Inferior parietal cortex (tissue), 1 donor: ENCODE results near the gene JHY.
"Not testable (repeated sequence)": the region's sequence is repeated elsewhere in the genome, so short reads cannot be mapped to it uniquely, and the experiment has no call there.

Experiments
- DNase-seq: peaks from one replicate; pipeline ENCODE4 v3.0.0-alpha.2; 2016; ENCODE audit errors: extremely low spot score

The JHY gene

GRCh38 chr11:122882189-122882856 is at the start of gene JHY:
JHY (plus strand) TSS chr11:122882759; CDS start chr11:122885850, 3,091 bp downstream.
- no peak for DNase-seq

GRCh38 chr11:122833846-122834464 is 48.6 kb upstream of the JHY start:
- DNase-seq: no peak

GRCh38 chr11:122836916-122837315 is 45.6 kb upstream of the JHY start:
- DNase-seq: no peak

GRCh38 chr11:122837528-122838346 is 44.8 kb upstream of the JHY start:
- no peak for DNase-seq

DNA sequence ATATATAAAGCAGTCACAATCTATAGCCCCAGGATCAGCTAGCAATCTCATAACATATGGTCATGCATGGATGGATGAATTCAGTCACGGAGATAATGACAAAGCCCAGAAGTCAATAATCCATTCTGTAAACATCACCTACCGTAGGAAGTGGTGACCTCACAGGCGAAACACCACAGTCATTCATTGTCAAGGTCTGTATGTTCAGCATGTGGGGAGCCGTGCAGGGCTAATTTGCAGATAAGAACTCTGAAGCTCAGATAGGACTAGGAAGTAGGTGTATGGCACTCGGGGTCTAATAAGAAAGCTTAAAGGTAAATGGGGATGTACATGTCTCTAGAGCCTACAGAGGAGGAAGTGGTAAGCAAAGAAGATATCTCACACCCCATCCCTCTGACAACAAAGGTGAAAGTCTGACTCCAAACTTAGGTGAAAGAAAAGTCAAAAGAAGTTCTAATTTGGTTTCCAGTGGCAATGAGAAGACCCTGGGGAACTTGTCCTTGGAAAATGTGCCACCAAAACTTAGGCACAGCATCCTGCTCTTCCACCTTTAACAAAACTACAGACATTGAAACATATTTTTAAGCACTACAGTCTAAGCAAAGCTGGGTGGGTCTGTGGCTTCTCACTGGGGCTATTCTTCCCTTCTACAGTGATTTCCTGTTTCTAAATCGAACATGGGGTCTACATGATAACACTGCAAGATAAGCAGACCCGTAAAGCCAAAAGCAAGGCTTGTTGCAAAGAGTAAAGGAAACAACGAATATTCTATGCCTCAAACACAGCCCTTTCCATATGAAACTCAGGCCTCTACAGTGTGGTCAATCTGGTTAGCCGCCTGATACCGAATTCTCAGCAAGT is 39.0 kb upstream of the JHY start:
- DNase-seq: no peak

DNA sequence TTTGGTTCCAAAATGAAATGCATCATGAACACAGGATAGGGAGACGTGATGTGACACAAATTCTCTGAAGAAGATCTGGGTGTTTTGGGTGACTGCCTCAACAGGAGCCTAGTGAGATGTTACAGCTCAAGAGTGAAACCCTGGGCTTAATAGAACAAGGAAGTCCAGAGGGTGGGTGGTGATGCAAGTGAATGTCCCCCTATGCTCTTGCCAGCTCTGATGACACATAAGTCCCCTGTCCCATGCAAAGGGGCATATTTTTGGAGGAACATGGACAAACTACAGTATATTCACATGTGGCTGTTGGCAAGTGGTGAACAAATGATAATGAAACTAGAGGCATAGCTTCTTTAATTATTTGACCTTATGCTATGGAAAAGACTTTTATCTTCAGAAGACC is 35.1 kb upstream of the JHY start:
- no peak for DNase-seq

GRCh38 chr11:122848186-122848585 is 34.4 kb upstream of the JHY start:
- DNase-seq: no peak

- DNase-seq: no peak
These were observed 32.4 kb upstream of the JHY start for GRCh38 chr11:122850076-122850631.

GRCh38 chr11:122851366-122851966 is 31.1 kb upstream of the JHY start:
- DNase-seq: no peak

- peak; percentile 38 for DNase-seq
These were observed 30.3 kb upstream of the JHY start for GRCh38 chr11:122852074-122852795.

- DNase-seq: no peak
These were observed 29.8 kb upstream of the JHY start for GRCh38 chr11:122852796-122853160.

DNA sequence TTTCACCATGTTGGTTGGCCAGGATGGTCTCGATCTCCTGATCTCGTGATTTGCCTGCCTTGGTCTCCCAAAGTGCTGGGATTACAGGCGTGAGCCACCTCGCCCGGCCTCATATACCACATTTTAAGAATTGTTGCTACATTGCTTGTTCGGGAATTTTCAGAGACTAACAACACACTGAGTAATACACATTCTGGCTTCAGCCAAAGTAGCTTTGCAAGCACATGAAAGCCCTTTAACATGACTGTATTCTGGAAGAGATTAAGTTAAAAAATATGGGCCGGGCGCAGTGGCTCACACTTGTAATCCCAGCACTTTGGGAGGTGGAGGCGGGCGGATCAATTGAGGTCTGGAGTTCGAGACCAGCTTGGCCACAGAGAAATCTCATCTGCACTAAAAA is 29.3 kb upstream of the JHY start:
- DNase-seq: no peak

- peak; percentile 92 for DNase-seq
These were observed 28.6 kb upstream of the JHY start for GRCh38 chr11:122853971-122854446.

- DNase-seq: no peak
These were observed 20.9 kb upstream of the JHY start for GRCh38 chr11:122861631-122862030.

GRCh38 chr11:122862091-122862490 is 20.5 kb upstream of the JHY start:
- DNase-seq: no peak

DNA sequence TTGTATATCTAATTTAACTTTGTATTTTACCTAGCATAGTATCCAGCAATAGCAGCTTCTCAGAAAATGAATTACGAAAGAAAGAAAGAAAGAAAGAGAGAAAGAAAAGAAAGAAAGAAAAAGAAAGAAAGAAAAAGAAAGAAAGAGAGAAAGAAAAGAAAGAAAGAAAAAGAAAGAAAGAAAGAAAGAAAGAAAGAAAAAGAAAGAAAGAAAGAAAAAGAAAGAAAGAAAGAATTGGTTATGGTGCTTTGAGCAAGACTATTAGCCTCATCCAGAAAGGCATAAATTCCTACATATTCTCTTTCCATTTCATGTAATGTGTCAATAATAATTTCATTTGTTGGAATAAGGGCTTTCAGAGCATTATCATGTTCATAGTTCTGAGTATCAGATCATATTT is 19.4 kb upstream of the JHY start:
- DNase-seq: not testable (repeated sequence)

DNA sequence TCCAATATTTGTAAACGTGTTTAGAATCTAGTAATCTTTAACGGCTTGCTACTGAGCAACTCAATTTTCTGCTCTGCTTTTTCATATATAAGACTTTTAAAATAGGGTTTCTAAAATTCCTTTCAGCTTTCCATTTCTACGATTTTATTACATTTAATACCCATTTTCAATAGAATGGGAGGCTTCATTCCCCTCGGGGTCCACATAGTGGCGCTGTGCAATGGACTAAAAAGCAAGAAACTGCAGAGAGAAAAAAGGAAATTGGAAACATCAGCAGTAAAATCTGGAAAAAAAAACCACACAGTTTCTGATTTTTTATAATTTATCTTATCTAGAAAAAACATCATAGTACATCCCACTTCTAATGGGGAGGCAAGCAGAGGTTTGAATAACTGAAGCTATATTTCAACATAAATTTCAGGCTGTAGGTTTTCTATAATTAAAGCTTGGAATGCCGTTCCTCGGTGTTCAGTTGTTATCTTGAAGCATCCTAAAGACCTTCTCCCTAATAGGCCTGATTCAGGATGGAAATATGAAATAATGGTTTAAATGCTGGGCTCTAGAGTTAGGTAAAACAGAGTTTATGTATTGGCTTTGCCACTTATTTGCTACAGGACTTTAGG is 18.7 kb upstream of the JHY start:
- DNase-seq: peak; percentile 73

DNA sequence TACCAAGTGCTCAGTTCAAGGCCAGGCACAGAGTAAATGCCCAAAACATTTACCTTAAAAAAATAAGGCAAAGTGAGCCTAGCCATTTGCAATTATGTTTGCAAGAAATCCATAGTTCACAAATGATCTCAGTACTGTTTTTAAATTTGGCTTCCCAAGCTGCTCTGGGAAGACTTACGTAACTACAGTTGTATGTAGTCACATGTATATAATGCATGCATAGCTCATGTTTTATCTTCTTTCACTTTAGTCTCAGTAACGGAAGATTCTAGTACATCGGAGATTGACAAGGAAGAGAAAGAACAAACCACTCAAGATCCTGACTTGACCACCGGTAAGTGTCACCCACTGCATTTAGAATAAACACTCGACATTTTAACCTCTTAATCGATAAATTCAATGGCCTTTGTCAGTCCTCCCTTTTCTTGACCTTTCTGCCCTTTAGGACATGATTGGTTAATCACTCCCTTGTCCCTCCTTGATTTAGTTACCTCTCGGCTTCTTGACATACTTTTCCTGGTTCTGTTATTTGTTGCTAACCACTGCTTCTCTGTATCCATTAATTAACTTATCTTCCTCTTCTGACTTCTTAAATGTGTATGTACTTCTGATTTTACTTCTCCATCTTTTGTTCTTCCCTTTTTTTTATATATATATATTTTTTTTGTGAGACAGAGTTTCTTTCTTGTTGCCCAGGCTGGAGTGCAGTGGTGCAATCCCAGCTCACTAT is 18.0 kb upstream of the JHY start:
- no peak for DNase-seq

- DNase-seq: no peak
These were observed 12.9 kb upstream of the JHY start for GRCh38 chr11:122869622-122870021.
